ENCODE measurements around the gene ZSCAN2. TPM values are rescaled to one million over a fixed set of nuclear protein-coding genes. Genes with fewer than 3 reads are reported as not detected.

ZSCAN2 gene
- total and polyA plus RNA-seq, 2 of the 8 experiments (the other 6 are each of a cell fraction or from before 2014, with no cell fraction given), result 23.6 to 52.4 TPM

DNA sequence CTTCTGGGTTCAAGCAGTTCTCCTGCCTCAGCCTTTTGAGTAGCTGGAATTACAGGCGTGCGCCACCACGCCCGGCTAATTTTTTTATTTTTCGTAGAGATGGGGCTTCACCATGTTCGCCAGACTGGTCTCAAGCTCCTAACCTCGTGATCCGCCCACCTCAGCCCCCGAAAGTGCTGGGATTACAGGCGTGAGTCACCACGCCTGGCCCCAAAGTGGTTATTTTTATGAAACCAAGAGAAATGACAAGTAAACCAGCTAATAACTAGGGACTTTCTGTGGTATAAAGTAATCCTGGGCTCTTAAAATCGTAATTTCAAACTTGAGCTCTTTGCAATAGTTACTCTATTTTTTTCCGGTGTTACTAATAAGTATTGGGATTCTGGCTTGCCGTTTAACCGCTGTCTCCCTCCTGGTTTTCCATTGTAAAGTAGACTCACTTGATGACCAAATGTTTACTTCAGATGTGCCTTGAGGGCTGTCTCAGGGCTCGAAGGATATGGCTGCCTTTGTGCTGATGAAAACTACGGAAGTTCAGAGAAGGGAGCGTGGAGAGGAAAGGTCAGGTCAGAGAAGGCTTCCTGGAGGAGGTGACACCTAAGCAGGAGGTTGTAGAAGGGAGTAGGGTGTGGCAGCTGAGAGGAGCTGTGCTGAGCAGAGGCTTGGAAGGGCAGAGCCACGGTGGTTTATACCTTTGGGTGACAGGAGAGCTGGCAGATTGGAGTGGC is 4.2 kb downstream of the ZSCAN2 start:
- 79% methylated on average over 19 of the region's 19 CpGs; no CpG with 5 or more reads in 1 of the 2 experiments for WGBS, 2 experiments (ENCODE audit: extremely low coverage in 1 of 2, insufficient coverage in 1 of 2, insufficient read length in 1 of 2, insufficient replicate concordance in 2 of 2, low coverage in 1 of 2, low lambda C conversion rate in 2 of 2, missing lambda C conversion rate in 1 of 2)
- Histone ChIP-seq H3K27me3 (replicated peaks in 1 of 4; ENCODE audit: control insufficient read depth in 3 of 4, extremely low read depth in 1 of 4, insufficient read depth in 3 of 4, low read length in 3 of 4) (no peaks in the 10 kb centered on the region; a peak in 3 of 7 replicates), H2AFZ (ENCODE audit: low read length) (no peak overlapping the region), H2BK15ac (ENCODE audit: low read length) (peak overlapping the region; percentile 78; the same call in 1 of the 2 replicates), H3K36me3 (ENCODE audit: control insufficient read depth in 2 of 4, insufficient read depth in 4 of 4, low read length in 3 of 4) (peaks cover 0 to 25% (median 12%) of the 10 kb centered on the region in 4 experiments; a peak in 5 of 8 replicates), H3K4me3 (ENCODE audit: extremely low read depth in 1 of 4, insufficient read depth in 2 of 4, low read depth in 3 of 4, low read length in 4 of 4) (peak overlapping the region in 2 of 4 experiments; percentile 21 to 47; a peak in 5 of 8 replicates), H3K9me3 (ENCODE audit: insufficient read depth in 2 of 2, low read depth in 1 of 2, low read length in 1 of 2) (no peaks in the 10 kb centered on the region), H3K14ac (ENCODE audit: insufficient read length) (no peak overlapping the region), H4K8ac (ENCODE audit: extremely low read depth, insufficient read depth, low read length) (no peak overlapping the region), H2BK20ac (ENCODE audit: low read length) (no peak overlapping the region), H4K5ac (ENCODE audit: insufficient read length, low read depth, low read length) (no peak overlapping the region), H3K56ac (replicated peaks; ENCODE audit: insufficient read length, low read depth, low read length) (no peak overlapping the region), H3K79me1 (ENCODE audit: low read depth, low read length) (peaks cover 7% of the 10 kb centered on the region), H3K4me2 (ENCODE audit: insufficient read depth in 1 of 2, low read depth in 2 of 2, low read length in 2 of 2) (peak overlapping the region; percentile 50 to 65), H2BK120ac (replicated peaks; ENCODE audit: low read depth, low read length) (no peak overlapping the region), H3K4me1 (replicated peaks in 1 of 4; ENCODE audit: control insufficient read depth in 3 of 4, insufficient read depth in 4 of 4, low read length in 3 of 4) (peaks cover 9 to 28% (median 25%) of the 10 kb centered on the region in 4 experiments), H3K23me2 (ENCODE audit: low read depth, low read length) (peaks cover 19% of the 10 kb centered on the region), H2BK12ac (ENCODE audit: low read depth, low read length) (peak overlapping the region; percentile 7), H3K9ac (replicated peaks in 1 of 4; ENCODE audit: extremely low read depth in 1 of 4, low read depth in 3 of 4, low read length in 3 of 4) (no peak overlapping the region; a peak in 1 of 7 replicates), H3K23ac (ENCODE audit: insufficient read length) (no peak overlapping the region), H2AK5ac (ENCODE audit: low read depth, low read length) (no peak overlapping the region), H4K20me1 (replicated peaks in 1 of 2; ENCODE audit: control insufficient read depth in 1 of 2, insufficient read depth in 2 of 2, low read length in 2 of 2) (peaks cover 18 to 32% of the 10 kb centered on the region in 2 experiments), H3K18ac (ENCODE audit: extremely low read depth, low read length) (peak overlapping the region; percentile 36; the same call in 1 of the 2 replicates), H2BK5ac (ENCODE audit: low read depth, low read length) (peak overlapping the region; percentile 73; the same call in 1 of the 2 replicates), H3K27ac (ENCODE audit: low read depth, low read length) (no peak overlapping the region; the same call in 1 of the 2 replicates), H3K79me2 (ENCODE audit: control insufficient read depth in 1 of 2, insufficient read depth in 2 of 2, low read length in 2 of 2) (peaks cover 28 to 73% of the 10 kb centered on the region in 2 experiments), H3K4ac (replicated peaks; ENCODE audit: insufficient read length, low read depth, low read length) (no peak overlapping the region), H4K91ac (replicated peaks; ENCODE audit: insufficient read length, low read length) (no peak overlapping the region)
- DNase-seq (ENCODE audit: low read depth in 1 of 2, low spot score in 2 of 2) (no peak), FAIRE-seq (no peak)
- POLR2A ChIA-PET (ENCODE audit: partially characterized antibody), result interaction anchor here (1.7 to 11.9 kb wide), 7 partner anchors 12 to 111 kb away, joined by 5 to 176 read pairs (median 6); partner anchors contain the start of genes SEC11A and WDR73
- no peak for TF ChIP-seq RBBP5 (IDR thresholded peaks at IDR 0.05; ENCODE audit: borderline replicate concordance, low read depth, low read length)
- no peak for TF ChIP-seq JUND (IDR thresholded peaks at IDR 0.05; ENCODE audit: low read length)
- TF ChIP-seq SUZ12 (IDR thresholded peaks at IDR 0.05; ENCODE audit: low read length), result no peak
- no peak for TF ChIP-seq ATF3 (IDR thresholded peaks at IDR 0.05; ENCODE audit: insufficient read depth, low read depth, low read length)
- TF ChIP-seq CEBPB (IDR thresholded peaks at IDR 0.05; ENCODE audit: low read depth, low read length), result no peak
- TF ChIP-seq EZH2 (IDR thresholded peaks at IDR 0.05; ENCODE audit: low read depth, low read length, severe bottlenecking), result no peak
- TF ChIP-seq FOSL1 (IDR thresholded peaks at IDR 0.05; ENCODE audit: insufficient read depth, low read depth, low read length), result no peak
- TF ChIP-seq, protein P1, sequence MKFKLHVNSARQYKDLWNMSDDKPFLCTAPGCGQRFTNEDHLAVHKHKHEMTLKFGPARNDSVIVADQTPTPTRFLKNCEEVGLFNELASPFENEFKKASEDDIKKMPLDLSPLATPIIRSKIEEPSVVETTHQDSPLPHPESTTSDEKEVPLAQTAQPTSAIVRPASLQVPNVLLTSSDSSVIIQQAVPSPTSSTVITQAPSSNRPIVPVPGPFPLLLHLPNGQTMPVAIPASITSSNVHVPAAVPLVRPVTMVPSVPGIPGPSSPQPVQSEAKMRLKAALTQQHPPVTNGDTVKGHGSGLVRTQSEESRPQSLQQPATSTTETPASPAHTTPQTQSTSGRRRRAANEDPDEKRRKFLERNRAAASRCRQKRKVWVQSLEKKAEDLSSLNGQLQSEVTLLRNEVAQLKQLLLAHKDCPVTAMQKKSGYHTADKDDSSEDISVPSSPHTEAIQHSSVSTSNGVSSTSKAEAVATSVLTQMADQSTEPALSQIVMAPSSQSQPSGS (IDR thresholded peaks at IDR 0.05; ENCODE audit: low read length), result no peak
- CTCF ChIA-PET (ENCODE audit: partially characterized antibody), result interaction anchor here (0.8 to 3.5 kb wide), 11 partner anchors 9 to 278 kb away, joined by 3 to 11 read pairs (median 3); no protein-coding TSS in a partner anchor

Data from H1 (cell line).